NOMO-1 (cell line): ENCODE measurements around the gene ARMC3.

Source experiments
- DNase-seq, 2 experiments: peaks; one replicate each; lab custom pipeline; 2025; ENCODE audit not compliant: unreplicated experiment in 2 of 2; lab: John Stamatoyannopoulos, UW

The ARMC3 gene

DNA sequence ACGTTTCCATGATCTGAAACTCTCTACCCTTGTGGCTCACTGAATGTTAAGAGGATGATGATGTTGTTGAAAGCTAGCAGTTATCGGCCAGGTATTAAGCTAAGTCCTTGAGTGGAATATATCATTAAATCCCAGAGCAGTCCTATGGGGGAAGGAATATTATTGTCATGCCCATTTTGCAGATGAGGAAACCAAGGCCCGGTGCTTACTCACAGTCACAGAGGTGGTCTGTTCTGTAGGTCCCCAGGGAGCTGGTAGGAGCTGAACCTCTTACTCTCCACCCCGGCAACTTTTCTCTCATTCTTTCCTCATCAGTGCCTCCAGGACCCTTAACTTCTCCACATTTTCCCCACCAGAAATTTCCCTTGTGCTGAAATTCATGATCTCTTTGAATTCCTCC lies 62.6 kb downstream of the ARMC3 start:
- DNase-seq, result no peak

GRCh38 chr10:22992075-22992474 lies 64.2 kb downstream of the ARMC3 start:
- no peak for DNase-seq

GRCh38 chr10:22992621-22993020 lies 64.8 kb downstream of the ARMC3 start:
- DNase-seq, result no peak

DNA sequence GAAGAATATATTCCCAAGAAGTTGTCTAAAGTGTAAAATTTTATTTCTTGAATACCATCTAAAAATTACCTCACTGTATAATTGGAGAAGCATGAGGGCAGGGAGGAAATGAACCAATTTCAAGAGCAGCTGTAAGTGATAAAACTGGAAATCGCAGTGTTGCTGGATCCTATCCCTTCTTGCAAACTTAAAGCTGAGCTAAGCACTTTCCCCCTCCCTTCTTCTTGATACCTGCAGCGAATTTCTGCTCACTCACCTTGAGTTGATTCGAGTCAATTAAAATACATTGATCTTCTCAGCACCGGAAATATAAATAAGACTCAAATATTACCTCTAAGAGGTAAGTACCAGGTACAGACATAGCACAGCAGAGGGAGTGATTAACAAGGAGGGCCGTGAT lies 65.5 kb downstream of the ARMC3 start:
- no peak for DNase-seq

DNA sequence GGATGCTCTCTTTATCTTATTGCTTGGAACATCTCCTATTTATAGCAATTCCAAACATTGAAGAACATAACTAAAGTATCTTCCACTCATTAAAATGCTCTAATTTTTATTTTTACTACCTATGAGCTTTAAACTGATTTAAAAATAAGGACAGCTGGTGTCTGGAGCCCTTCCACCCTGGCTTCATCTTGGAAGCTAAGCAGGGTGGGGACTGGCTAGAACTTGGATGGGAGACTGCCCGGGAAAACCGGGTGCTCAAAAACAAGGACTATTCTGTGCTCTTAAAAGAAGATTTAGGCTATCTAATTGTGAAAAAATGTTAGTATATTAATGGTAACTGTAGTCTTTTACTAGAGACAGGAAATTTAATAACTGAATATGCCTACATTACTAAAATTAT lies 69.2 kb downstream of the ARMC3 start:
- DNase-seq, result no peak

DNA sequence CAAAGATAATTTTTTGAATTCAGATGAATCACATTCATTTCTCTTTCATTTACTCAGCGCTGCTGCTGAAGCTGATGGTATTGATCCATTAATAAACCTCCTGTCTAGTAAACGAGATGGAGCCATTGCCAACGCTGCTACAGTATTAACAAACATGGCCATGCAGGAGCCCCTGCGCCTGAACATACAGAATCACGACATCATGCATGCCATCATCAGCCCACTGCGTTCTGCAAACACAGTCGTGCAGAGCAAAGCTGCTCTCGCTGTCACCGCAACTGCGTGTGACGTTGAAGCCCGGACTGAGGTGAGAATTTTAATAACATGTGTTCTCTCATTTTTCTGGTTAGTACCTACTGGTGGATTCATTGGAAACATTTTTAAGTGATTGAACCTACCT lies 70.2 kb downstream of the ARMC3 start:
- DNase-seq, result no peak

DNA sequence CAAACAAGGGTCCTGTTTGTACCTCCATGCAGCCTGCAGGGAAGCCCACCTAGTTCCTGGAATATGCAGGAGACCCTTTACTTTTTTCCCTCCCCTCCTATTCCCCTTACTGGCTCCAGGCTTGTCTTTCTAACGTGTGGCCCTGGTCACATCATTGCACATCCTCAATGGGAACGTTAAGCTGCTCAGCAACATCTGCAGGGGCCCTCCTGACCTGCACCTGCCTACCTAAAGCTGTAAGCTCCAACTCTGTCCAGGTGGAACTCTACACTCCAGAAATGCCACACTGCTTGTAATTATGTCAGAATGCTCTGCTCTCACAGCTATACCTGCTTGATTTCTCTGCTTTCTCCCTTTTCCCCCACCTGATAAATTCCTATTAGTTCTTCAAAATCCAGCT lies 72.1 kb downstream of the ARMC3 start:
- no peak for DNase-seq

DNA sequence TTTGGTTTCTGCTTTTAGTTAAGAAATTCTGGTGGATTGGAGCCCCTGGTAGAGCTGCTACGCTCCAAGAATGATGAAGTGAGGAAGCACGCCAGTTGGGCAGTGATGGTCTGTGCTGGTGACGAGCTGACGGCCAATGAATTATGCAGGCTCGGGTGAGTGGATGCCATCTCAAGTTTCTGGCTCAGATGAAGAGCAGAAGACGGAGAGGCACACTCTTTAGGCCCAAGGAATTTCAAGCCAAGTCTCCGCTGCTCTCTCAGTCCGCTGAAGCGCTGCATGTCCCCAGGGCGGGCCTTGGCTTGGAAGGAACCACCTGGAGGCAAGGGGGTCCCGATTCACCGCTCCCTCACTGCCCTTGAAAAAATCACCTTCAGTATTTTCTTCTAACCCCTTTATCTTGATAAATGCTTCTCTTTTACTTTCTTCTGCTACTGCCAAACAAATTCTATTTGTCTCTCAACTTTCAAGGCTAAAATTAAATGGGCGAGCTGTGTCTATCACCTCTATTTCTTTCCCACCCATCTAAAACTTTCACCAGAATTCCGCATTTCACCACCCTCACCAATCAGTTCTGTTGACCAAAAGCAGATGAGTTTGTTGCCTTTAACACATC lies 74.2 kb downstream of the ARMC3 start:
- DNase-seq, result no peak

DNA sequence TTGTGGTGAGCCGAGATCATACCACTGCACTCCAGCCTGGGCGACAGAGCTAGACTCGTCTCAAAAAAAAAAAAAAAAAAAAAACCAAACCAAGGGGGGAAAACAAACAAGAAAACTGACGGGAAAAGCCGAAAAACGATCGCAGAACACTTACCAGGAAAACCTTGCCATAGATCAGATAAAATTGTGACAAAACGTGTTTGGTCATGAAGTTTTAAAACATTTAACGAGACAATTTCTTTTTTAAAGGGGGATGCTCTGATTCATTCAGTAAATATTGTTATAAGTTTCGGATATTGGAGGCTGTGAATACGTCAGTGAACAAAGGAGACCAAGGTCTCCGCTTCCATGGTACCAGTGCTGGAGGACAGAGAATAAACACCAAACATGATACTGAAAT lies 77.3 kb downstream of the ARMC3 start:
- no peak for DNase-seq

GRCh38 chr10:23013581-23014335 lies 85.9 kb downstream of the ARMC3 start:
- DNase-seq, result no peak

DNA sequence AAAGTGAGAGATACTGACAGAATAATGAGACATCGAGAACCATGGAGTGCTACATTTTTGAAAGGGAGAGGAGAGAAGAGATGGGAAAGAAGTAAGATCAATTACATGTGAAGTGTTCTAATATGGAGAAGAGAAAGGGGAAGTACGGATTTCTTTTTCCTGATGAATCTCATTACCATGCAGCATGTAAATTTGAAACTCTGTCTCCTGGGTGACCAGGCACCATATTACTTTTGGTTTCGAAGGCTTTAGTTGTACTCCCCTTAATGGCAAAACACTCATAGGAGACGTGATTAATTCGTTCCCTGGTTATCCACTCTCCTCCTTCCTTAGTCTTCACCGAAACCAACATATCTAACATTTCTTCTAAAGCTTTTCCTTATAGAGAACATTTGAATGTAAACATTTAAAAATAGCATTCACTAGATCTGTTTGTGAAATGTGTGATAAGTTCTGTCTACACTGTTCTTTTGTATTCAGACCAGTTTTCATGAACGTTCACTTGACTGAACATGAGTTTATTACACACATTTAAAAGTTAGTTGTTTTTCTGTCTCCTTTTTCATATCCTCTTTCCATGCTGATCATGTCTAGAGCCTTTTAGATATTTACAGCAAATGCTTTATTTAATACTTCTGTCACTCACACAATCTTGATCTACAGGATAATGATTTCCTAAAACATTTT lies 87.3 kb downstream of the ARMC3 start:
- peak; percentile 13 to 78 for DNase-seq

DNA sequence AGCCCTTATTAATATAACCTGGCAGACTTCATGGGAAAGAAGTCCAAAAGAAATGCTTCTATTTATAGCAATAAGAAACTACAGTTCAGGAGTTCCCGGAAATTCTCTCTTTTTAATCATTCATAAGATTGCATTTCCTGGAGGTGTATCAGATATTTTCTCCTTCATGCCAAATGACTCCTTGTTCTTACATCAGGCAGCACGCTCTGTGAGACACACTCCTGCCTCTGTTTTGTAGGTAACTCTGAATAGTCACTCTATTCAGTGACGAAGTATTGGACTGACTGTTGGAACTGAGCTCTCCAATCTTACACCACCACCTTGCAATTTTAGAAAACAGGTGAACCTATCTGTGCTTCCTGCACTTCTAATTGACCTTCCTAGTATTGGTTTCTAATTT lies 88.8 kb downstream of the ARMC3 start:
- DNase-seq, result no peak

DNA sequence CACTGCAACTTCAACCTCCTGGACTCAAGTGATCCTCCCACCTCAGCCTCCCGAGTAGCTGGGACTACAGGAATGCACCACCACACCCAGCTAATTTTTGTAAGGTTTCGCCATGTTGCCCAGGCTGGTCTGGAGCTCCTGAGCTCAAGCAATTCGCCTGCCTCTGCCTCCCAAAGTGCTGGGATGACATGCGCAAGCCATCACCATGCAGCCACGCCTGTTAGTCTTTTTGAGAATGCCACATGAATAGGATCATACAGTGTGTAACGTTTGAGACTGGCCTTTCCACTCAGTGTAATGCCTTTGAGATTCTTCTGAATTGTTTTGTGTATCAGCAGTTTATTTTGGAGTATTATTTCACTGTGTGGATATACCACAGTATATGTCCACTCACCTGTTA lies 91.8 kb downstream of the ARMC3 start:
- DNase-seq, result no peak

- DNase-seq, result no peak
These were observed 93.6 kb downstream of the ARMC3 start for GRCh38 chr10:23021430-23021829.

- DNase-seq, result no peak
These were observed 96.1 kb downstream of the ARMC3 start for GRCh38 chr10:23024002-23024401.

DNA sequence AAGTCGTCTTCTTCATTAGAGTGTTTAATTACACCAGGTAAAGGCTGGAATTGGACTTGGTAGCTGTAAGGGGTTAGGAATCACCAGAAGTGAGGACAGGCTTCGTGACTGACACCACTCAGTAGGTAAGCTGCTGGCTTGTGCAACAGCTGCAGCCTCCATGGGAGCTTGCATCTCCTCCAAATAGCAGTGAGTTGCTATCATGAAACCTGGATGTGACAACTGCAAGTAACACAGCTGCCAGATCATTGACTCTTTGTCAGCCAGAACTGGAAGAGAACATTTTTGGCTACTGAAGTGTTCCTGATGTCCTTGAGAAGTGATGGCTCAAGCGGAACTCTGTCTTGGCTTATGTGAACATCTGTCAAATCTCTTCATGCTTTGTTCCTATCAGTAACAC lies 103.5 kb downstream of the ARMC3 start:
- DNase-seq, result no peak

GRCh38 chr10:23034790-23035189 lies 106.9 kb downstream of the ARMC3 start:
- no peak for DNase-seq

DNA sequence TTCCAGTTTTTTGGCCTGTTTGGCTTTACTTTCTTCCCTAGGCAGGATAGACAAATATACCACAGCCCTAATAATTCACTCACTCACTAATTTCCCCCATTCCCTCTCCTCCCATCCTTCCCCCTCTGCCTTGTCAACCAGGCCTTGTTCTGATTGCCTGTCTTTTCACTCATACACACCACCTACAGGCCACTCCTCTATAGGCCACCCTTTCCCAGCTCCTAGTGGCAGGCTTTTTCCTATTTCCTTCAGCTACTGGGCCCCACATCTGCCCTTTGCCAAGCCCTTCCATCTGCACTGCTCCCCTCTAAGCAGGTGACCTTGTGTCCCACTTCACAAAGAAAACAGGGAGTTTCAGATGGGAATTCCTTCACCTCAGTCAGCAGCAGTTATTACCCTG lies 107.7 kb downstream of the ARMC3 start:
- no peak for DNase-seq

- no peak for DNase-seq
These were observed 109.3 kb downstream of the ARMC3 start for GRCh38 chr10:23037152-23037551.

GRCh38 chr10:23037561-23037960 lies 109.7 kb downstream of the ARMC3 start:
- DNase-seq, result no peak

- no peak for DNase-seq
These were observed 110.3 kb downstream of the ARMC3 start for GRCh38 chr10:23038172-23038571.

DNA sequence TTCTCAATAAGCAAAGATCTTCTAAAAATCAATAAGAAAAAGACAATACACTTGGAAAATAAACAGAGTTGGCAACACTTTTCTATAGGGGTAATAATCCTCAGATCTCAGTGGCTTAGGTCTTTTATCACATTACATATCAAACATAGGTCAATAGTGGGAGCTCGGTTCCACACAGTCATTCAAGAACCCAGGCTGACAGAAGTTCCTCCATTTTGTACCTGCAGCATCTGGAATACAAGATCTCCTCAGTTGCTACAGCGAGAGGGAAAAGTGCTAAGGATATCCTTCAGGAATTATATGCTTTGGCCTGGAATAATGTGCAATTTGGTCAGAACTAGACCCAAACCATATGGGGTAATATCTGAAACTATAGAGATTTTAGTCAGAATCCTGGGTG lies 112.1 kb downstream of the ARMC3 start:
- DNase-seq, result no peak
